ENCODE data around the gene DCUN1D3.

DCUN1D3 gene

DNA sequence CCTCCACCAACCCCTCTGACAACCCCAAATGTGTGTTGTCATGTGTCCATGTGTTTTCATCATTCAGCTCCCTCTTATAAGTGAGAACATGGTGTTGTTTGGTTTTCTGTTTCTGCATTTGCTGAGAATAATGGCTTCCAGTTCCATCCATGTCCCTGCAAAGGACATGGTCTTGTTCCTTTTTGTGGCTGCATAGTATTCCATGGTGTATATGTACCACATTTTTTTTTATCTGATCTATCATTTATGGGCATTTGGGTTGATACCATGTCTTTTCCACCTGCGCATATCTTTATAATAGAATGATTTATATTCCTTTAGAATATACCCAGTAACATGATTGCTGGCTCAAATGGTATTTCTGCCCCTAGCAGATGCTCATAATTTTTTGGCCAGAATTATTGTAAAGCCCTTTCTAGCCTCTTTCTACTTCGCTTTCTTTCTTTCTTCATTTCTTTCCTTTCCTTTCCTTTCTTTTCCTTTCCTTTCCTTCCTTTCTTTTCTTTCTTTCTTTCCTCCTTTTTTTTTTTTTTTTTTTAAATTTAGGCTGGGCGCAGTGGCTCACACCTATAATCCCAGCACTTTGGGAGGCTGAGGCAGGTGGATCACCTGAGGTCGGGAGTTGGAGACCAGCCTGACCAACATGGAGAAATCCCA, 81.1 kb downstream of the DCUN1D3 start:
- TF ChIP-seq GATA2 (IDR thresholded peaks at IDR 0.05; ENCODE audit: low read depth, low read length) = no peak
- TF ChIP-seq GATA3 (IDR thresholded peaks at IDR 0.05; ENCODE audit: low read depth, low read length) = no peak

GRCh38 chr16:20814784-20815183, 85.4 kb downstream of the DCUN1D3 start:
- no peak; the same call in 1 of the 2 replicates for TF ChIP-seq GATA2 (IDR thresholded peaks at IDR 0.05; ENCODE audit: low read depth, low read length)
- TF ChIP-seq GATA3 (IDR thresholded peaks at IDR 0.05; ENCODE audit: low read depth, low read length) = no peak

DNA sequence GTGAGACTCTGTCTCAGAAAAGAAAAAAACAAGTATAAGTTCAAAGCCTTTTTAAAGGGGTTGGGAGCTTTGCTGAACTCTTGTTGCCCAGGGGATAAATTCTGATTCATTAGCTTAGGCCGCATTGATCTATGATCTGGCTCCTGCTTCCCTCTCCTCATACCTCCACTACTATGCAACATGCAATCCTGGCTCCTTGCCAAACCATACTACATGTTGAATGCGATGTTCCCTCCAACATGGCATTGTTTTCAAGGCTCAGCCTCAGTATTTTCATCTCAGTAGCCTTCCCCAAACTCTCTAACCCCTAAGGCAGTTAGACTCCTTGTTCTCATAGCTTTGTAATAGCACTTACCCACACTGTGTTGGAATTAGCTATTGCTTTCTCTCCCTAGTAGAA, 87.6 kb downstream of the DCUN1D3 start:
- no peak for TF ChIP-seq GATA3 (IDR thresholded peaks at IDR 0.05; ENCODE audit: low read depth, low read length)
- no peak for TF ChIP-seq GATA2 (IDR thresholded peaks at IDR 0.05; ENCODE audit: low read depth, low read length)

- TF ChIP-seq GATA2 (IDR thresholded peaks at IDR 0.05; ENCODE audit: low read depth, low read length) (no peak), GATA3 (IDR thresholded peaks at IDR 0.05; ENCODE audit: low read depth, low read length) (no peak)
Observed at GRCh38 chr16:20811889-20812439, 88.2 kb downstream of the DCUN1D3 start.

DNA sequence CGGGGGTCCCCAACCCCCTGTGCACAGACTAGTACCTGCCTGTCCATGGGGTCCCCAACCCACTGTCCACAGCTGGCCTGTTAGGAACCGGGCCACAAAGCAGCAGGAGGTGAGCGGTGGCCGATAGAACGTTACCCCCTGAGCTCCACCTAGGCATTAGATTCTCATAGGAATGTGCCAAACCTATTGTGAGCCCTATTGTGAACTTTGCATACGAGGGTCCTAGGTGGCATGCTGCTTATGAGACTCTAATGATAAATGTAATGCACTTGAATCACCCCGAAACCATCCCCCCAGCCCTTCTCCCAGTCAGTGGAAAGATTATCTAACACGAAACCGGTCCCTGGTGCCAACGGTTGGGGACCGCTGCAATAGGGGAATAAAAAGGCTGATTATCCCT, 92.3 kb downstream of the DCUN1D3 start:
- TF ChIP-seq GATA3 (IDR thresholded peaks at IDR 0.05; ENCODE audit: low read depth, low read length) (no peak), GATA2 (IDR thresholded peaks at IDR 0.05; ENCODE audit: low read depth, low read length) (no peak)

DNA sequence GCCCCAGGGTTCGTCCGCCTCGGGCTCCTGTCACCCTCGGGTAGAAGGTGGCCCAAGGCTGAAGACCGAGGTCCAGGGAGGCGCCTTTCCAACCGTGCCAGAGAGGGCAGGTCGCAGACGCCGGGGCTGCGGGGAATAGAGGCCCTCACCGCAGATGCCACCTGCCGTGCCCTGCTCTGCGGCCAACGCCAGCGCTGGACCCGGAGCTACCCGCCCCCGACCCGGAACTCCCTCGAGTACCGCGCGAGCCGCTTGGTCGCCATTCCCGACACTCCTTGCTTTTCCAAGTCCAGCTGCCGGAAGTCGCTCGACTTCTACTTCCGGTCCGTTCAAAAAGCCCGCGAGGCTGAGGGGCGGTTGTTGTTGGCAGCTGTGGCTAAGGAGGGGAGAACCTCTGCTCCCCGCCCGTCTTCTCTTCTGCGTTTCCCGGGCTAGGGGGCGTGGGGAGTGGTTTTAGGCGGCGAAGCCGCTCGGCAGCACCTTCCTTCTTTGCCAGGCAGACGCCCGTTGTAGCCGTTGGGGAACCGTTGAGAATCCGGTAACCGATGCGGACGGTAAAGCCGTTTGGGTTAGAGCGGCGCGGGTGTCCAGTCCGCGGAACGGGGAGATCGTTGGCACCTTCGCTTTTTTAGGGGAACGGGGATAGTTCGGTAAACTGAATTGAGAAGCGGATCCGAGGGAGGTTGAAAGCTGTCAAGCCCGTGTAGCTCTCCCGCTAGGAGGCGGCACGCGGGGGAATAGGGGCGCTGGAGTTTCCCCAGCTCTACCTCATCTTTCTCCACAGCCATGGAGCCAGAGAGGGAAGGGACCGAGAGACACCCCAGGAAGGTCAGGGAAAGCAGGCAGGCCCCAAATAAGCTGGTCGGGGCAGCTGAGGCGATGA, 93.7 kb downstream of the DCUN1D3 start, which contains the start of the genes ERI2 and REXO5:
Gene ERI2 (minus strand): TSS at position 305 of the 883 bp plus-strand sequence. CDS start 42 bp downstream, at position 263.
Gene REXO5 (plus strand): TSS at position 360 of the 883 bp plus-strand sequence. CDS start 427 bp downstream, at position 787.
- no peak for TF ChIP-seq GATA2 (IDR thresholded peaks at IDR 0.05; ENCODE audit: low read depth, low read length)
- no peak for TF ChIP-seq GATA3 (IDR thresholded peaks at IDR 0.05; ENCODE audit: low read depth, low read length)

Data from SH-SY5Y (cell line).